RKO (cell line): ENCODE results near the gene OR8S1.
A peak's percentile ranks its signal among the peaks of the same experiment; 100 is the strongest.
"Not testable (repeated sequence)": the region's sequence is repeated elsewhere in the genome, so short reads cannot be mapped to it uniquely, and the experiment has no call there.

Experiments
- DNase-seq: peaks from one replicate; pipeline ENCODE4 v3.0.0-alpha.2; 2016; ENCODE audit warnings: low spot score

The OR8S1 gene

GRCh38 chr12:48525332-48525731 is at the start of gene OR8S1:
Gene OR8S1 (plus strand): TSS chr12:48525632. CDS start chr12:48525632, 0 bp downstream.
- DNase-seq: no peak

GRCh38 chr12:48482198-48482597 is 43.2 kb upstream of the OR8S1 start, which contains the start of gene C12orf54:
Gene C12orf54 (plus strand): TSS chr12:48482498. CDS start chr12:48483297, 799 bp downstream.
- DNase-seq: no peak

GRCh38 chr12:48482930-48483329 is 42.5 kb upstream of the OR8S1 start:
- no peak for DNase-seq

GRCh38 chr12:48486261-48486660 is 39.2 kb upstream of the OR8S1 start:
- no peak for DNase-seq

- DNase-seq: no peak
Observed at GRCh38 chr12:48486679-48487078, 38.8 kb upstream of the OR8S1 start.

GRCh38 chr12:48489012-48489411 is 36.4 kb upstream of the OR8S1 start:
- no peak for DNase-seq

GRCh38 chr12:48489456-48489855 is 36.0 kb upstream of the OR8S1 start:
- not testable (repeated sequence) for DNase-seq

GRCh38 chr12:48500281-48500680 is 25.2 kb upstream of the OR8S1 start:
- DNase-seq: not testable (repeated sequence)

GRCh38 chr12:48506836-48507235 is 18.6 kb upstream of the OR8S1 start:
- DNase-seq: not testable (repeated sequence)

GRCh38 chr12:48508987-48509386 is 16.4 kb upstream of the OR8S1 start:
- no peak for DNase-seq

GRCh38 chr12:48510111-48510510 is 15.3 kb upstream of the OR8S1 start:
- no peak for DNase-seq

- DNase-seq: no peak
Observed at GRCh38 chr12:48512855-48513254, 12.6 kb upstream of the OR8S1 start.

GRCh38 chr12:48514728-48515127 is 10.7 kb upstream of the OR8S1 start:
- no peak for DNase-seq

GRCh38 chr12:48520381-48520780 is 5.1 kb upstream of the OR8S1 start:
- not testable (repeated sequence) for DNase-seq

GRCh38 chr12:48527891-48528670 is 2.6 kb downstream of the OR8S1 start:
- DNase-seq: no peak

GRCh38 chr12:48532601-48533000 is 7.2 kb downstream of the OR8S1 start:
- DNase-seq: no peak

- no peak for DNase-seq
Observed at GRCh38 chr12:48536602-48537001, 11.2 kb downstream of the OR8S1 start.

GRCh38 chr12:48542300-48542928 is 17.0 kb downstream of the OR8S1 start:
- peak; percentile 47 for DNase-seq

GRCh38 chr12:48545833-48546469 is 20.5 kb downstream of the OR8S1 start:
- DNase-seq: no peak

- not testable (repeated sequence) for DNase-seq
Observed at GRCh38 chr12:48547012-48547411, 21.6 kb downstream of the OR8S1 start.

GRCh38 chr12:48551636-48552035 is 26.2 kb downstream of the OR8S1 start:
- DNase-seq: not testable (repeated sequence)

- DNase-seq: not testable (repeated sequence)
Observed at GRCh38 chr12:48553666-48554343, 28.4 kb downstream of the OR8S1 start.
